HFF-Myc (cell line): Measurements from ENCODE around the gene MAGED2.

Source experiments
- DNase-seq: peaks from one replicate; pipeline ENCODE4 v3.0.0-alpha.2; 2011; ENCODE audit warnings: low read depth; ENCODE audit errors: extremely low read depth
- H3K4me3 ChIP-seq: replicated peaks from 2 replicates; pipeline ENCODE4 v1.5.1; 2011; ENCODE audit warnings: low read depth, mild to moderate bottlenecking, control low read depth, low read length
- TF ChIP-seq, protein P1 (sequence below): IDR thresholded peaks from 2 replicates; pipeline ENCODE4 v1.5.1; 2012; ENCODE audit warnings: mild to moderate bottlenecking, low read depth, low read length, control low read depth; ENCODE audit errors: missing control alignments

Gene MAGED2

DNA sequence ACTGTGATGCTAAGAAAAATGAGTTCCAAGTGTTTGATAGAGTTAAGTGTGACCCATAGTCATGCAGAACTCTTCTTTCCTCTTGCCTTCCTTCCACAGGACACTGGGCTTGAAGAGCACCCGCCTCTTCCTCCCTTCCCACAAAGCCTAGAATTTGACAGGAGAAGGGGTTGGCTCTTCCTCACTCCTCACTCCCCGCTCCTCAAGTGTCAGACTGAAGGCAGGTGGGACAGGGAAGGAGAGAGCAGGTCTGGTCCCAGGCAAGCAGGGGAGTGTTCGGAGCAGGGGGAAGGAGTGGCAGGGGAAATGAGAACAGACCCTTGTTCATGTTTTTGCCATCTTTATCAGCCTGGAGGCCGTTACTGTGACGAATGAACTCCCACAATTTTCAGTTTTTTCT is 10.7 kb downstream of the MAGED2 start:
- TF ChIP-seq, protein P1, sequence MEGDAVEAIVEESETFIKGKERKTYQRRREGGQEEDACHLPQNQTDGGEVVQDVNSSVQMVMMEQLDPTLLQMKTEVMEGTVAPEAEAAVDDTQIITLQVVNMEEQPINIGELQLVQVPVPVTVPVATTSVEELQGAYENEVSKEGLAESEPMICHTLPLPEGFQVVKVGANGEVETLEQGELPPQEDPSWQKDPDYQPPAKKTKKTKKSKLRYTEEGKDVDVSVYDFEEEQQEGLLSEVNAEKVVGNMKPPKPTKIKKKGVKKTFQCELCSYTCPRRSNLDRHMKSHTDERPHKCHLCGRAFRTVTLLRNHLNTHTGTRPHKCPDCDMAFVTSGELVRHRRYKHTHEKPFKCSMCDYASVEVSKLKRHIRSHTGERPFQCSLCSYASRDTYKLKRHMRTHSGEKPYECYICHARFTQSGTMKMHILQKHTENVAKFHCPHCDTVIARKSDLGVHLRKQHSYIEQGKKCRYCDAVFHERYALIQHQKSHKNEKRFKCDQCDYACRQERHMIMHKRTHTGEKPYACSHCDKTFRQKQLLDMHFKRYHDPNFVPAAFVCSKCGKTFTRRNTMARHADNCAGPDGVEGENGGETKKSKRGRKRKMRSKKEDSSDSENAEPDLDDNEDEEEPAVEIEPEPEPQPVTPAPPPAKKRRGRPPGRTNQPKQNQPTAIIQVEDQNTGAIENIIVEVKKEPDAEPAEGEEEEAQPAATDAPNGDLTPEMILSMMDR, result no peak
- no peak for DNase-seq
- H3K4me3 ChIP-seq, result no peak overlapping the region

DNA sequence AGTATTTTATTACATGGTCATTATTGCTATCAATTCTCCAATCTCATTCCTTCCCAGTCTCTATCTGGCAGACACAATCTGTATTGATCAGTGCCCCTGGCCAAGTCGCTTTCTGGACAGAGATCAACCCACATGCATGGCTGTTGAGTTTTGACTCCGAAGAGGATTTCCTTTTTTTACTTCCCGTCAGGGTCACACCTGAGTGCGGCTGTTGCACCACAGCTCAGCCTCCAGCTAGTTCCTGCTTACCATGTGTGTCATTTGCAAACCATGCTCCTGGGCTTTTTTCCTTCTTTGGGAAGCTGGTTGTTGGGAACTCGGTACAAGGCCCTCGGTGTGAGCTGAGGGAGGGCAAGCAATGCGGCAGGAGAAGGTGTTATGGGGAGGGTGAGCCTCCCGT is 11.7 kb downstream of the MAGED2 start:
- no peak overlapping the region for H3K4me3 ChIP-seq
- TF ChIP-seq, protein P1, result no peak
- no peak for DNase-seq

DNA sequence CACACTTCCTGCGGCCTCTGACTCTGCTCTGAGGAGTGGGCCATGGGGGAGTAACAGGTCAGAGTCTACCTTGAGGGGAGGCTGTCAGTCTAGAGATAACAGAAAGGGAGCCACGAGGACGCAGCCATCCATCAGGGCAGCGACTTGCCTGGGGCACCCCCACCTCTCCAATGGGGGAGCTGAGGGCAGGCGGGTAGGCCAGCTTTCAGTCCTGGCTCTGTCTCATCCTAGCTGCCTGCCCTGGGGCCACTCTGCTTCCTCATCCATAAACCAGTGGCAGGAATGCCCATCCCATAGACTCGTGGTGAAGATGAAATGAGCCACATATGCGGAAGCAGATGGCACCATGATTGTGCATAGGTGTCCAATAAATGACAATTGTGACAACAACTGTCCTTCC is 13.2 kb downstream of the MAGED2 start:
- H3K4me3 ChIP-seq, result no peak overlapping the region
- TF ChIP-seq, protein P1, result no peak
- DNase-seq, result no peak

DNA sequence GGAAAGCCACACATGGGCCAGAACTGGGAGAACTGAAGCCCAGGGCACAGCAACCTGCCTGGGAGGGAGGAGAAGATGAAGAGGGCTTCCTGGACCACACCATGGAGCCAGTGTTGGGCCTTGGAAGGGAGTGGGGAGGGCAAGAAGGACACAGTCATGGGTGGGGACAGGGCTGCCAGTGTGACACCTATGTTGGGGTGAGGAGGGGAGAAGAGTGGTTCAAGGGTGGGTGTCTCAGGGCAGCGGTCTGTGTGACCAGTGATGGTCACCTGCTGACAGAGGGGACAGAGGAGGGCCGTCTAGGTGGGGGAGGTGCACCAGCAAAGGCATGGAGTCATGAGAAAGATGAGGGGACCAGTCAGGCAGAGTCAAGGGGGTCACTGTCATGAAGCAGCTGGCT is 13.8 kb downstream of the MAGED2 start:
- DNase-seq, result no peak
- TF ChIP-seq, protein P1, result no peak
- H3K4me3 ChIP-seq, result no peak overlapping the region

DNA sequence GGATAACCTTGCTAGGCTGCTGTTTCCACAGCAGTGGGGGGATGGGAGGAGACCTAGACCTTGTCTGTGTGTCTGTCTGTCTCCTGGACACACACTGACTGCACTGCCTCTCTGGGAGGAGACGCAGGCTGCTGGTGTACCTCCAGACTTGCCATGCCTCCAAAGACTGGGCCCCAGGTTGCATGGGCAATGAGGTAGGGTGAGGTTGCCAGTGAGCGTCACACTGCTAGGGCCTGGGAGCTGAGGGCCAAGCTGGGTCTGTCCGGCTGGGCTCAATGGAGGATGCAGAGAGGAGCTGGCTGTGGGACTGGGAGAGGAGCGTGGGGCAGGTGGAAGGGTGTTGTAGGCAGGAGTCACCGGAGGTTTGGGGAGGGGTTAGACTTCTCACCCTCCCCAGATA is 16.6 kb downstream of the MAGED2 start:
- H3K4me3 ChIP-seq, result no peak overlapping the region
- DNase-seq, result no peak
- TF ChIP-seq, protein P1, result no peak

DNA sequence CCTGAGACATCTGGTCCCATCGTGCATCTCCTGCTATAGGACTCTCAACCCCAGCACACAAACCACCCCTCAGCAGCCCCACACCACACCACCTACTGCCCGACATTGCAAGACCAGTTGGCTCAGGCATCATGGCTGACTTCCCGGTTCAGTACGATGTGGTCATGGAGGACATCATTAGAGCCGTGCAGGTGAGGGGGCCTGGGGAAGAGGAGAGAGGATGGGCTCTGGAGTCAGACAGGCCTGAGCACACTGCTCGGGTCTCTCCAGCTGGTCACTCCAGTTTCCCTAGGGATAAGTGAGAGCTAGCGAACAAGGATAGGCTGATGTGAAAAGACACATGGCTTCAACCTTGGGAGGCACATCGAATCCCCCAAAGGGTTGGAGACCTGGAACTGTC is 17.2 kb downstream of the MAGED2 start:
- TF ChIP-seq, protein P1, result no peak
- DNase-seq, result no peak
- no peak overlapping the region for H3K4me3 ChIP-seq

DNA sequence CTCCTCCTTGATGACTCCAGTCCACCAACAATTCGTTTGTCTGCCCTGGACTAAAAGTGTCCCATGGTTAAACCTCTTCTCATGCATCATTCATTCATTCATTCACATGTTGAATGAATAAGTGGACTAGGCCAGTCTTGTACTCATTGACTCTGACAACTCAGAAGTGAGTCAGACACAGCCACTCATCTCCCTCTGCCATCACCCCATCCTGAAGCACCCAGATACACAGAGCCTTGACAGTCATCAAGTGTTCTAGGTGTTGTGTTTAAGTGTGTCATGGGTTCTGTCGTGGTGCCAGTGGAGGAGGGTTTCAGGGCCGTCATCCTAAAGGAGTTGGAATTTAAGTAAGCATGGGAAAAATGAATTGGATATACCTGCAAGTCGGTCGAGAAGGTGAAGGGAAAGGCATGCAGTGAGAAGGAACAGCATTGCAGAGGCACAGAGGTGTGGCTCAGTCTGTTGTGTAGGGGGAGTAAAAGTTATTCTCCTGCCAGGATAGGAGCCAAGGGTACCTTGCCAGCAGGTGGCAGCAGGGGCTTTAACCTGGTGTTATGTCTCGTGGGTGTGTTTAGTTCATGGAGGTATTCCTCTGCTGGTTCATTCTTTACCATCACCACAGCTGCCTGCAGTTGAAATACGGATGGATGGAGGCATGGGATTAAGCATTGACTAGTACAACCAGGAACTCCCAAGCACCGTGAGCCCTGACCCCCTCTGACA is 18.3 kb downstream of the MAGED2 start:
- DNase-seq, result no peak
- TF ChIP-seq, protein P1, result no peak
- H3K4me3 ChIP-seq, result no peak overlapping the region
